Measurements from ENCODE around the gene CHD2. TPM values are rescaled to one million over a fixed set of nuclear protein-coding genes. Genes with fewer than 3 reads are reported as not detected.

The CHD2 gene
- total RNA-seq, 4 donors from 2014 or later, result 41.9 to 144 (median 81.8) TPM

- no peaks in the 10 kb centered on the region for H3K9me3 ChIP-seq
- no peak overlapping the region for H3K4me3 ChIP-seq
- no peaks in the 10 kb centered on the region for H3K27me3 ChIP-seq
- TF ChIP-seq POLR2AphosphoS5 (IDR thresholded peaks at IDR 0.05) (no peak), EP300 (IDR thresholded peaks at IDR 0.05) (no peak), CTCF (IDR thresholded peaks at IDR 0.05) (no peak), POLR2A (IDR thresholded peaks at IDR 0.05) (no peak)
- H3K36me3 ChIP-seq, result peaks cover 0 to 89% of the 10 kb centered on the region in 2 donors
- peaks cover 0 to 45% (median 2%) of the 10 kb centered on the region in 3 donors for H3K4me1 ChIP-seq
- 89 to 95% methylated on average over 2 of the region's 2 CpGs for WGBS, 2 donors (ENCODE audit: low coverage in 1 of 2)
- H3K27ac ChIP-seq, result no peak overlapping the region
- no peak for ATAC-seq
Observed at GRCh38 chr15:92955706-92956105, 55.6 kb downstream of the CHD2 start.

GRCh38 chr15:92958105-92958504 lies 58.0 kb downstream of the CHD2 start:
- TF ChIP-seq EP300 (IDR thresholded peaks at IDR 0.05) (no peak), POLR2A (IDR thresholded peaks at IDR 0.05) (no peak), CTCF (IDR thresholded peaks at IDR 0.05) (no peak), POLR2AphosphoS5 (IDR thresholded peaks at IDR 0.05) (no peak)
- H3K4me1 ChIP-seq, result peaks cover 0 to 21% (median 0%) of the 10 kb centered on the region in 3 donors
- ATAC-seq, result no peak
- H3K9me3 ChIP-seq, result no peaks in the 10 kb centered on the region
- H3K27ac ChIP-seq, result peak overlapping the region in 3 of 4 donors; percentile 39 to 53 (median 39)
- H3K4me3 ChIP-seq, result no peak overlapping the region
- WGBS, 2 donors (ENCODE audit: low coverage in 1 of 2), result 70 to 74% methylated on average over 8 of the region's 8 CpGs
- H3K36me3 ChIP-seq, result peaks cover 2 to 90% of the 10 kb centered on the region in 2 donors
- H3K27me3 ChIP-seq, result no peaks in the 10 kb centered on the region

GRCh38 chr15:92959219-92959618 lies 59.1 kb downstream of the CHD2 start:
- no peak for ATAC-seq
- 40 to 67% methylated on average over 1 of the region's 4 CpGs for WGBS, 2 donors (ENCODE audit: low coverage in 1 of 2)
- H3K9me3 ChIP-seq, result no peaks in the 10 kb centered on the region
- no peak for TF ChIP-seq POLR2AphosphoS5 (IDR thresholded peaks at IDR 0.05)
- TF ChIP-seq CTCF (IDR thresholded peaks at IDR 0.05), result no peak
- TF ChIP-seq POLR2A (IDR thresholded peaks at IDR 0.05), result no peak
- no peak for TF ChIP-seq EP300 (IDR thresholded peaks at IDR 0.05)
- peak overlapping the region in 1 of 4 donors; percentile 53 for H3K27ac ChIP-seq
- H3K4me1 ChIP-seq, result peaks cover 0 to 16% (median 0%) of the 10 kb centered on the region in 3 donors
- H3K27me3 ChIP-seq, result no peaks in the 10 kb centered on the region
- no peak overlapping the region for H3K4me3 ChIP-seq
- H3K36me3 ChIP-seq, result peaks cover 5 to 90% of the 10 kb centered on the region in 2 donors

- peaks cover 5 to 77% of the 10 kb centered on the region in 2 donors for H3K36me3 ChIP-seq
- WGBS, 2 donors (ENCODE audit: low coverage in 1 of 2), result 93 to 96% methylated on average over 9 of the region's 9 CpGs
- H3K4me1 ChIP-seq, result peaks cover 0 to 16% (median 0%) of the 10 kb centered on the region in 3 donors
- no peaks in the 10 kb centered on the region for H3K9me3 ChIP-seq
- H3K27ac ChIP-seq, result no peak overlapping the region
- TF ChIP-seq CTCF (IDR thresholded peaks at IDR 0.05) (no peak), EP300 (IDR thresholded peaks at IDR 0.05) (no peak), POLR2AphosphoS5 (IDR thresholded peaks at IDR 0.05) (no peak), POLR2A (IDR thresholded peaks at IDR 0.05) (no peak)
- ATAC-seq, result no peak
- H3K27me3 ChIP-seq, result no peaks in the 10 kb centered on the region
- H3K4me3 ChIP-seq, result no peak overlapping the region
Observed at GRCh38 chr15:92960996-92961681, 61.0 kb downstream of the CHD2 start.

GRCh38 chr15:92962914-92963313 lies 62.8 kb downstream of the CHD2 start:
- no peaks in the 10 kb centered on the region for H3K9me3 ChIP-seq
- no peak overlapping the region for H3K27ac ChIP-seq
- no peak overlapping the region for H3K4me3 ChIP-seq
- H3K4me1 ChIP-seq, result peaks cover 0 to 13% (median 0%) of the 10 kb centered on the region in 3 donors
- H3K27me3 ChIP-seq, result no peaks in the 10 kb centered on the region
- 80 to 100% methylated on average over 1 of the region's 1 CpG for WGBS, 2 donors (ENCODE audit: low coverage in 1 of 2)
- peaks cover 5 to 77% of the 10 kb centered on the region in 2 donors for H3K36me3 ChIP-seq
- TF ChIP-seq POLR2AphosphoS5 (IDR thresholded peaks at IDR 0.05) (no peak), POLR2A (IDR thresholded peaks at IDR 0.05) (no peak), CTCF (IDR thresholded peaks at IDR 0.05) (no peak), EP300 (IDR thresholded peaks at IDR 0.05) (no peak)
- ATAC-seq, result no peak
